ENCODE data around the gene LAD1. TPM values are rescaled to one million over a fixed set of nuclear protein-coding genes. Genes with fewer than 3 reads are reported as not detected.

LAD1 gene
- total and polyA plus RNA-seq, 2 experiments from 2014 or later: 63.5 to 64.2 TPM

DNA sequence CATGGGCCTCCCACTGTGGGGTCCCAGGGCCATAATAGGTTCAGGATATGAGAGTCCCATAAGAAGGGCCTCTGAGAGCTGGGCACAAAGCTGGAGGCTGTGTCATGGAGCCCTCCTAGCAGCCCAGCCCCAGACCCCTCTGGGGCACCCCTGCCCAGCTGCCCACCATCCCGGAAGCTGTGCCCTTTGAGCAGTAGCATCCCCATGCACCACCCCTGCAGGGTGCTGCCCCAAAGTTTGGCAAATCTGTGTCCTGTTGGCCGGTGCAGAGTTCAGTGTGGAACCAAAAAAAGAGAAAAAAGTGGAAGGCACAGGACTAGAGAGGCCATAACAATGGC, 39.3 kb downstream of the LAD1 start:
- Histone ChIP-seq H4K20me1 (ENCODE audit: insufficient read depth, poor library complexity, severe bottlenecking) (no peaks in the 10 kb centered on the region), H3K4me1 (ENCODE audit: insufficient read depth) (no peaks in the 10 kb centered on the region), H3K9me2 (replicated peaks; ENCODE audit: insufficient read depth) (no peaks in the 10 kb centered on the region), H3K27me3 (no peaks in the 10 kb centered on the region), H3K9me3 (ENCODE audit: low read depth) (no peaks in the 10 kb centered on the region), H3K27ac (no peak overlapping the region), H2AFZ (no peak overlapping the region), H3K4me2 (no peak overlapping the region), H3K36me3 (replicated peaks; ENCODE audit: insufficient read depth, low read depth) (no peaks in the 10 kb centered on the region), H3K4me3 (no peak overlapping the region), H3K79me2 (no peaks in the 10 kb centered on the region)
- no peak for DNase-seq (ENCODE audit: low spot score)
- TF ChIP-seq EZH2phosphoT487 (IDR thresholded peaks at IDR 0.05; ENCODE audit: low read depth, severe bottlenecking, unreplicated experiment): no peak
- TF ChIP-seq, protein P1, sequence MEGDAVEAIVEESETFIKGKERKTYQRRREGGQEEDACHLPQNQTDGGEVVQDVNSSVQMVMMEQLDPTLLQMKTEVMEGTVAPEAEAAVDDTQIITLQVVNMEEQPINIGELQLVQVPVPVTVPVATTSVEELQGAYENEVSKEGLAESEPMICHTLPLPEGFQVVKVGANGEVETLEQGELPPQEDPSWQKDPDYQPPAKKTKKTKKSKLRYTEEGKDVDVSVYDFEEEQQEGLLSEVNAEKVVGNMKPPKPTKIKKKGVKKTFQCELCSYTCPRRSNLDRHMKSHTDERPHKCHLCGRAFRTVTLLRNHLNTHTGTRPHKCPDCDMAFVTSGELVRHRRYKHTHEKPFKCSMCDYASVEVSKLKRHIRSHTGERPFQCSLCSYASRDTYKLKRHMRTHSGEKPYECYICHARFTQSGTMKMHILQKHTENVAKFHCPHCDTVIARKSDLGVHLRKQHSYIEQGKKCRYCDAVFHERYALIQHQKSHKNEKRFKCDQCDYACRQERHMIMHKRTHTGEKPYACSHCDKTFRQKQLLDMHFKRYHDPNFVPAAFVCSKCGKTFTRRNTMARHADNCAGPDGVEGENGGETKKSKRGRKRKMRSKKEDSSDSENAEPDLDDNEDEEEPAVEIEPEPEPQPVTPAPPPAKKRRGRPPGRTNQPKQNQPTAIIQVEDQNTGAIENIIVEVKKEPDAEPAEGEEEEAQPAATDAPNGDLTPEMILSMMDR (IDR thresholded peaks at IDR 0.05; ENCODE audit: poor library complexity): no peak
- no peak for TF ChIP-seq EZH2 (IDR thresholded peaks at IDR 0.05; ENCODE audit: borderline replicate concordance)
- 97% methylated on average over 2 of the region's 2 CpGs for WGBS (ENCODE audit: low lambda C conversion rate, missing lambda C conversion rate)

DNA sequence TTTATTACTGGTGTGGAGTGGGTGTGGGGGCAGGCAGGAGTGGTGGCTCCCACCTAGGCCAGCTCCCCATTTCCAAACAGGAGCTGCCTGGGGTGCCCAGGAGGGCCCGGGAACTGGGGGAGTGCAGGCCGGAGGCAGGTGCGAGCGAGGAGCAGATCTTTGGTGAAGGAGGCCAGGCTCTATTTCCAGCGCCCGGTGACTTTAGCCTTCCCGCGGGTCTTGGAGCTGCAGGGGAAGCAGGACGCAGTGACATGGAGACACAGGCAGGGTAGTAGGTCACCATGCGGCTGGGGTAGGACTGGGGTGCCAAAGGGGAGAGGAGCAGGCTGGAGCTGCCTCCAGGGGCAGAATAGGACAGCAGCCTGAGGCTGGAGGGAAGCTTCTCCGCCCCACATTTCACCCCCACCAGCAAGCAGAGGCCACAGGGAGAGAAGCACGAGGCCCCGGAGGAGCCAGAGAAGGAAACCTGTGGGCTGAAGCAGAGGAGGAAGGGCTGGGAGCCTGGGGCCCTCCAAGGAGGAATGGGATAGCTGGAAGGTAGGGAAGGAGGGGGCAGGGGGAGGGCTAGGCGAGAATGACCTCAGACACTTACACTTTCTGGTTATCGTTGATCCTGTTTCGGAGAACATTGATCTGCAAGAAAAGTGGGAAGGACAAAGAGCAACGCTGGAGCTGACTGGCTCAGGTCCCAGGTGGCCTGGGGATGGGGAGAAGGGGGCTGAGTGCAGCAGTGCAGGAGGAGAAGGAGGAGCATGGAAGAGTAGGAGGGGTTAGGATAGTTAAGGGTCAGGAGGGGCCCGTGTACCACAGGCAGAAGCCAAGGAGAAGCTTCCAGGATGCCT, 39.9 kb downstream of the LAD1 start:
- H3K9me3 ChIP-seq (ENCODE audit: low read depth): no peaks in the 10 kb centered on the region
- no peaks in the 10 kb centered on the region for H3K9me2 ChIP-seq (replicated peaks; ENCODE audit: insufficient read depth)
- no peaks in the 10 kb centered on the region for H3K36me3 ChIP-seq (replicated peaks; ENCODE audit: insufficient read depth, low read depth)
- H3K4me2 ChIP-seq: no peak overlapping the region
- no peak overlapping the region for H2AFZ ChIP-seq
- DNase-seq (ENCODE audit: low spot score): no peak
- H3K79me2 ChIP-seq: no peaks in the 10 kb centered on the region
- no peak overlapping the region for H3K27ac ChIP-seq
- no peaks in the 10 kb centered on the region for H3K4me1 ChIP-seq (ENCODE audit: insufficient read depth)
- WGBS (ENCODE audit: low lambda C conversion rate, missing lambda C conversion rate): 78% methylated on average over 18 of the region's 18 CpGs
- H3K27me3 ChIP-seq: no peaks in the 10 kb centered on the region
- no peak for TF ChIP-seq EZH2phosphoT487 (IDR thresholded peaks at IDR 0.05; ENCODE audit: low read depth, severe bottlenecking, unreplicated experiment)
- no peak for TF ChIP-seq EZH2 (IDR thresholded peaks at IDR 0.05; ENCODE audit: borderline replicate concordance)
- TF ChIP-seq, protein P1 (IDR thresholded peaks at IDR 0.05; ENCODE audit: poor library complexity): no peak
- no peaks in the 10 kb centered on the region for H4K20me1 ChIP-seq (ENCODE audit: insufficient read depth, poor library complexity, severe bottlenecking)
- no peak overlapping the region for H3K4me3 ChIP-seq

DNA sequence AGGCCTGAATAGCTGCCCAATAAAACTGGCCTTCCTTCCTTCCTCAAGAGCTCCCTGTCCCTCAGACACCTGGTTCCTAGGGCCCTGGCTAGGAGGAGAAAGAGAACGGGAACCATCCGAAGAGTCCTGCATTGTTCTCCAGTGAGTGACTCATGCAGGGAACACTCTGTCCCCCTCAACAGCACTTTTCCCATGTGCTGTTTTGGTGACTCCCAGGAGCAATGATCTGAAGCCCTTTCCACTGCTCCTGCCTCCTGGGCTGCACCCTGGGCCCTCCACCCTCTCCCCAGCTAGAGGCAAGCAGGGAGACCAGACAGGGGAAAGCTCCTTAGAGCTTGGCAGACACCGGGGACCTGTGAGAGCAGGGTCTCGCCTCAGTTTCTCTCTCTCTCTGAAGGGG, 40.5 kb downstream of the LAD1 start:
- Histone ChIP-seq H3K9me3 (ENCODE audit: low read depth) (no peaks in the 10 kb centered on the region), H3K27me3 (no peaks in the 10 kb centered on the region), H3K4me1 (ENCODE audit: insufficient read depth) (no peaks in the 10 kb centered on the region), H3K36me3 (replicated peaks; ENCODE audit: insufficient read depth, low read depth) (no peaks in the 10 kb centered on the region), H3K79me2 (no peaks in the 10 kb centered on the region), H4K20me1 (ENCODE audit: insufficient read depth, poor library complexity, severe bottlenecking) (no peaks in the 10 kb centered on the region), H3K9me2 (replicated peaks; ENCODE audit: insufficient read depth) (no peaks in the 10 kb centered on the region), H3K4me3 (no peak overlapping the region), H2AFZ (no peak overlapping the region), H3K4me2 (no peak overlapping the region), H3K27ac (no peak overlapping the region)
- DNase-seq (ENCODE audit: low spot score): no peak
- TF ChIP-seq EZH2 (IDR thresholded peaks at IDR 0.05; ENCODE audit: borderline replicate concordance) (no peak), EZH2phosphoT487 (IDR thresholded peaks at IDR 0.05; ENCODE audit: low read depth, severe bottlenecking, unreplicated experiment) (no peak)
- TF ChIP-seq, protein P1 (IDR thresholded peaks at IDR 0.05; ENCODE audit: poor library complexity): no peak
- WGBS (ENCODE audit: low lambda C conversion rate, missing lambda C conversion rate): 89% methylated on average over 4 of the region's 4 CpGs

All from hepatocyte (in vitro differentiated cells).